ENCODE data around the gene NFATC2IP.
A peak's percentile ranks its signal among the peaks of the same experiment; 100 is the strongest.

The NFATC2IP gene

DNA sequence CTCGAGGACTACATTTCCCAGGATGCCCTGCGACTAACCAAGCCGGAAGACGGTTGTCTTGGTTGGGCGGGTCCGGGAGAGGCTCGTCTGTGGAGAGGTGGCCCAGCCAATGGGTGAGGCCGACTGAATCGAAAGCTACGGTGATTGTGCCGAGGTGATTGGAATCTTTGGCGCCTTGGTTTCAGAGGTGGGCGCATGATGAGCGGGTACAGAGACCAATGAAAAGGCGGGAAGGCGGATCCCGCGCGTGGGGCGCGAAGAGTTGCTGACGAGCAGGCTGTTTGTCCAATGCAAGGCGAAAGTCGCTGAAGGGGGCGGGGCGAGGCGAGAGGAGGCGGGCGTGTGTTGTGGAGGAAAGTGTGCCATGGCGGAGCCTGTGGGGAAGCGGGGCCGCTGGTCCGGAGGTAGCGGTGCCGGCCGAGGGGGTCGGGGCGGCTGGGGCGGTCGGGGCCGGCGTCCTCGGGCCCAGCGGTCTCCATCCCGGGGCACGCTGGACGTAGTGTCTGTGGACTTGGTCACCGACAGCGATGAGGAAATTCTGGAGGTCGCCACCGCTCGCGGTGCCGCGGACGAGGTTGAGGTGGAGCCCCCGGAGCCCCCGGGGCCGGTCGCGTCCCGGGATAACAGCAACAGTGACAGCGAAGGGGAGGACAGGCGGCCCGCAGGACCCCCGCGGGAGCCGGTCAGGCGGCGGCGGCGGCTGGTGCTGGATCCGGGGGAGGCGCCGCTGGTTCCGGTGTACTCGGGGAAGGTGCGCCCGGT, at the start of gene NFATC2IP:
NFATC2IP (plus strand) TSS at position 290 of the 762 bp plus-strand sequence; CDS start at position 365, 75 bp downstream.
- TF ChIP-seq YY1 (IDR thresholded peaks at IDR 0.05; ENCODE audit: low read depth) (peak; percentile 91), TEAD4 (IDR thresholded peaks at IDR 0.05) (0 out of 2 replicates have a peak, but pooled peaks have one; percentile 3), CREB1 (IDR thresholded peaks at IDR 0.05; ENCODE audit: low read depth) (peak; percentile 69), TCF12 (IDR thresholded peaks at IDR 0.05; ENCODE audit: low read depth) (peak; percentile 35; the same call in 1 of the 2 replicates), CEBPB (IDR thresholded peaks at IDR 0.05) (no peak), EP300 (IDR thresholded peaks at IDR 0.05; ENCODE audit: borderline replicate concordance) (no peak), ZBTB7A (IDR thresholded peaks at IDR 0.05; ENCODE audit: low read depth) (peak; percentile 44; the same call in 1 of the 2 replicates), TAF1 (IDR thresholded peaks at IDR 0.05; ENCODE audit: low read depth) (peak; percentile 97), RAD21 (IDR thresholded peaks at IDR 0.05; ENCODE audit: low read depth) (no peak), NFIC (IDR thresholded peaks at IDR 0.05) (no peak), EGR1 (IDR thresholded peaks at IDR 0.05) (no peak; the same call in 1 of the 2 replicates), FOXM1 (IDR thresholded peaks at IDR 0.05; ENCODE audit: borderline replicate concordance, low read depth) (no peak)
- TF ChIP-seq, protein P1, sequence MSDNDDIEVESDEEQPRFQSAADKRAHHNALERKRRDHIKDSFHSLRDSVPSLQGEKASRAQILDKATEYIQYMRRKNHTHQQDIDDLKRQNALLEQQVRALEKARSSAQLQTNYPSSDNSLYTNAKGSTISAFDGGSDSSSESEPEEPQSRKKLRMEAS (IDR thresholded peaks at IDR 0.05) = peak; percentile 52
- TF ChIP-seq, protein P2, sequence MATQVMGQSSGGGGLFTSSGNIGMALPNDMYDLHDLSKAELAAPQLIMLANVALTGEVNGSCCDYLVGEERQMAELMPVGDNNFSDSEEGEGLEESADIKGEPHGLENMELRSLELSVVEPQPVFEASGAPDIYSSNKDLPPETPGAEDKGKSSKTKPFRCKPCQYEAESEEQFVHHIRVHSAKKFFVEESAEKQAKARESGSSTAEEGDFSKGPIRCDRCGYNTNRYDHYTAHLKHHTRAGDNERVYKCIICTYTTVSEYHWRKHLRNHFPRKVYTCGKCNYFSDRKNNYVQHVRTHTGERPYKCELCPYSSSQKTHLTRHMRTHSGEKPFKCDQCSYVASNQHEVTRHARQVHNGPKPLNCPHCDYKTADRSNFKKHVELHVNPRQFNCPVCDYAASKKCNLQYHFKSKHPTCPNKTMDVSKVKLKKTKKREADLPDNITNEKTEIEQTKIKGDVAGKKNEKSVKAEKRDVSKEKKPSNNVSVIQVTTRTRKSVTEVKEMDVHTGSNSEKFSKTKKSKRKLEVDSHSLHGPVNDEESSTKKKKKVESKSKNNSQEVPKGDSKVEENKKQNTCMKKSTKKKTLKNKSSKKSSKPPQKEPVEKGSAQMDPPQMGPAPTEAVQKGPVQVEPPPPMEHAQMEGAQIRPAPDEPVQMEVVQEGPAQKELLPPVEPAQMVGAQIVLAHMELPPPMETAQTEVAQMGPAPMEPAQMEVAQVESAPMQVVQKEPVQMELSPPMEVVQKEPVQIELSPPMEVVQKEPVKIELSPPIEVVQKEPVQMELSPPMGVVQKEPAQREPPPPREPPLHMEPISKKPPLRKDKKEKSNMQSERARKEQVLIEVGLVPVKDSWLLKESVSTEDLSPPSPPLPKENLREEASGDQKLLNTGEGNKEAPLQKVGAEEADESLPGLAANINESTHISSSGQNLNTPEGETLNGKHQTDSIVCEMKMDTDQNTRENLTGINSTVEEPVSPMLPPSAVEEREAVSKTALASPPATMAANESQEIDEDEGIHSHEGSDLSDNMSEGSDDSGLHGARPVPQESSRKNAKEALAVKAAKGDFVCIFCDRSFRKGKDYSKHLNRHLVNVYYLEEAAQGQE (IDR thresholded peaks at IDR 0.05; ENCODE audit: low read depth) = no peak
- TF ChIP-seq, protein P3, sequence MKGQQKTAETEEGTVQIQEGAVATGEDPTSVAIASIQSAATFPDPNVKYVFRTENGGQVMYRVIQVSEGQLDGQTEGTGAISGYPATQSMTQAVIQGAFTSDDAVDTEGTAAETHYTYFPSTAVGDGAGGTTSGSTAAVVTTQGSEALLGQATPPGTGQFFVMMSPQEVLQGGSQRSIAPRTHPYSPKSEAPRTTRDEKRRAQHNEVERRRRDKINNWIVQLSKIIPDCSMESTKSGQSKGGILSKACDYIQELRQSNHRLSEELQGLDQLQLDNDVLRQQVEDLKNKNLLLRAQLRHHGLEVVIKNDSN (IDR thresholded peaks at IDR 0.05) = no peak

DNA sequence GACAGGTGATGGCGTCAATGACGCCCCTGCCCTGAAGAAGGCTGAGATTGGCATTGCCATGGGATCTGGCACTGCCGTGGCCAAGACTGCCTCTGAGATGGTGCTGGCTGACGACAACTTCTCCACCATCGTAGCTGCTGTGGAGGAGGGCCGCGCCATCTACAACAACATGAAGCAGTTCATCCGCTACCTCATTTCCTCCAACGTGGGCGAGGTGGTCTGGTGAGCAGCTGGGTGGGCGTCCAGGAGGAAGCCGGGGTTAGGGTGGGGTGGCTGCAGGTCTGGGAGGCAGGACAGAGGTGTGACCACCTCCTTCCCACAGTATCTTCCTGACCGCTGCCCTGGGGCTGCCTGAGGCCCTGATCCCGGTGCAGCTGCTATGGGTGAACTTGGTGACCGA, 48.9 kb upstream of the NFATC2IP start:
- TF ChIP-seq TEAD4 (IDR thresholded peaks at IDR 0.05) (no peak), TAF1 (IDR thresholded peaks at IDR 0.05; ENCODE audit: low read depth) (no peak)

DNA sequence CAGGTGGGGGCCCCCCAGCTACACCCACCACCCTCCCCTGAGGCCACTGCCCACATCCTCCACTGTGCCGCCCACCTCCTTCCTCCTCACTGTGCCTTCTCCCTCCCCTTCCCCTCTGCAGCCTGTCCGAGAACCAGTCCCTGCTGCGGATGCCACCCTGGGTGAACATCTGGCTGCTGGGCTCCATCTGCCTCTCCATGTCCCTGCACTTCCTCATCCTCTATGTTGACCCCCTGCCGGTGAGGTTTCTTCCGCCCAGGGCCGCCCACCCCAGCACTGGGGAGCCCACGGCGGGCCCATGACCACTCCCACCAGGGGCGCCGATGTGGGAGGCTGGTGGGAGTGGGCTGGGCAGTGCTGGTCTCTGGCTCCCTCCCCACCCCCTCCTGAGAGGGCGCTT, 47.8 kb upstream of the NFATC2IP start:
- TF ChIP-seq TCF12 (IDR thresholded peaks at IDR 0.05; ENCODE audit: low read depth) (no peak), CREB1 (IDR thresholded peaks at IDR 0.05; ENCODE audit: low read depth) (no peak), EGR1 (IDR thresholded peaks at IDR 0.05) (no peak)

DNA sequence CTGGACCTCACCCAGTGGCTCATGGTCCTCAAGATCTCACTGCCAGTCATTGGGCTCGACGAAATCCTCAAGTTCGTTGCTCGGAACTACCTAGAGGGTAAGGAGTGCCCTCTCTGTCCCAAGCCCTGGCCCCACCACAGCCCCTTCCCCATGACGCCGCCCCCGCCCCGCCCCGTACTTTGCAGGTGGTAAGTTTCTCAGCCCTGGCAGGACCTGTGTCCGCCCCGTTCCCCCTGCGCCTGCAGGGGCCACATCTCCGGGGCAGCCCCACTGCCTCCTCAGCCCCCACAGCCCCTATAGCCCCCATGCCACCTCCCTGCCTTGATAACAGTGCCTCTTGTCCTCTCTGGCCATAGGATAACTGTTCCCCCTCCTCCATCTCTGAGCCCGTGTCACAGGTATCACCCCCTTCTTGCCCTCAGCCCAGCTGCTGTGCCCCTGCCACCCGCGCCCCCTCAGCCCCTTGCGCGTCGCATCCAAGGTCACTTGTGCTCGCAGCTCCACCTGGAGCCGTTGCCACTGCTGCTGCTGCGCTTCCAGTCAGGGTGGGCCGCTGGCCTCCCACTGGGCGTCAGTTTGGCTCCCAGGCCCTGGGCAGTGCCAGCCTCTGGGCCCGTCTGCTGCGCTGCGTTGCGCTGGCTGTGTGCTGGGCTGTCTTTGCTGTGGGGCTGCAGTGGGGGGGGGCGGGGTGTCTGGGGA, 47.2 kb upstream of the NFATC2IP start:
- no peak for TF ChIP-seq YY1 (IDR thresholded peaks at IDR 0.05; ENCODE audit: low read depth)
- TF ChIP-seq ZBTB7A (IDR thresholded peaks at IDR 0.05; ENCODE audit: low read depth) = no peak
- TF ChIP-seq TEAD4 (IDR thresholded peaks at IDR 0.05) = no peak
- no peak for TF ChIP-seq TCF12 (IDR thresholded peaks at IDR 0.05; ENCODE audit: low read depth)
- TF ChIP-seq, protein P2 (IDR thresholded peaks at IDR 0.05; ENCODE audit: low read depth) = no peak
- TF ChIP-seq TAF1 (IDR thresholded peaks at IDR 0.05; ENCODE audit: low read depth) = no peak
- TF ChIP-seq, protein P3 (IDR thresholded peaks at IDR 0.05) = no peak
- no peak for TF ChIP-seq EGR1 (IDR thresholded peaks at IDR 0.05)
- TF ChIP-seq EP300 (IDR thresholded peaks at IDR 0.05; ENCODE audit: borderline replicate concordance) = no peak
- no peak for TF ChIP-seq FOXM1 (IDR thresholded peaks at IDR 0.05; ENCODE audit: borderline replicate concordance, low read depth)
- no peak for TF ChIP-seq CEBPB (IDR thresholded peaks at IDR 0.05)

DNA sequence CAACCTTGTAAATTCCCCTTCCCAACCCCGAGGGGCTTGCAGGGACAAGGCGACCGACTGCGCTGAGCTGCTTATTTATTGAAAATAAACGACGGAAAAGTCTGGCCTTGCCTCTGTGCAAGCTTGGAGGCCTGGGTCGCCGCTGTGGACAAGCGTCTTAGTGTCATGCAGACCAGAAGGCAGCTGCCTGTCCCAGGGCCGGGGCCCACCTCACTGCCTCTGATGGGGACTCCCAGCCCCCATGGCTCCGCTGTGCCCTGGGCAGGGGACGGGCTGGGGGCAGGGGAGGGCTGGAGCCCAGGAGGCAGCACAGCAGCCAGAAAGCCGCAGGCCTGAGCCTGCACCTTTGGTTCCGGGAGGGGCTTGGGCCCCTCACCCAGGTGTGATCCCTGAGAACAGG, 46.4 kb upstream of the NFATC2IP start:
- TF ChIP-seq, protein P2 (IDR thresholded peaks at IDR 0.05; ENCODE audit: low read depth) = no peak
- TF ChIP-seq FOXM1 (IDR thresholded peaks at IDR 0.05; ENCODE audit: borderline replicate concordance, low read depth) = no peak
- no peak for TF ChIP-seq CEBPB (IDR thresholded peaks at IDR 0.05)
- TF ChIP-seq, protein P3 (IDR thresholded peaks at IDR 0.05) = no peak
- TF ChIP-seq TCF12 (IDR thresholded peaks at IDR 0.05; ENCODE audit: low read depth) = no peak
